Thyroid gland (tissue), 4 donors: ENCODE data around the gene ASB9. TPM values are rescaled to one million over a fixed set of nuclear protein-coding genes. Genes with fewer than 3 reads are reported as not detected.

ENCODE experiments used
- DNase-seq, 2 donors: peaks; one replicate each; pipeline ENCODE4 v3.0.0-alpha.2; 2019
- H3K27ac ChIP-seq, 3 donors: fragments of 200-600 bp; sonication (generic); 1 replicate in 2 of 3; 2 replicates in 1 of 3; pipeline ENCODE4 v1.5.1; 2016 to 2019; ENCODE audit warnings: mild to moderate bottlenecking in 1 of 3, moderate library complexity in 1 of 3
- H3K27me3 ChIP-seq: fragments of 200-600 bp; sonication (generic); one replicate; pipeline ENCODE4 v1.5.1; 2019
- H3K36me3 ChIP-seq, 2 donors: fragments of 200-600 bp; sonication (generic); one replicate each; pipeline ENCODE4 v1.5.1; 2016 to 2019
- H3K4me1 ChIP-seq, 2 donors: fragments of 200-600 bp; sonication (generic); one replicate each; pipeline ENCODE4 v1.5.1; 2017 to 2019
- H3K4me3 ChIP-seq, 3 donors: fragments of 200-600 bp; sonication (generic); replicated peaks in 1 of 3; 1 replicate in 2 of 3; 2 replicates in 1 of 3; pipeline ENCODE4 v1.5.1; 2016; ENCODE audit warnings: mild to moderate bottlenecking in 1 of 3
- H3K9me3 ChIP-seq: fragments of 200-600 bp; sonication (generic); one replicate; pipeline ENCODE4 v1.5.1; 2017
- POLR2A ChIP-seq, 2 donors: fragments of 450-650 bp; IDR thresholded peaks; one replicate each; pipeline ENCODE4 v1.6.1; 2017; ENCODE audit warnings: antibody characterized with exemption in 2 of 2, mild to moderate bottlenecking in 2 of 2, moderate library complexity in 1 of 2
- WGBS, 2 donors: methylation state at CpG; one replicate each; pipeline ENCODE4 v1.1.5; 2017; 5-methylcytosine and 5-hydroxymethylcytosine counted together
- intact Hi-C: fragments of 100-400 bp; cut with DNase I; formaldehyde crosslinking; loops from one replicate; pipeline ENCODE4 v1.15.1; 2023
- total RNA-seq, 4 donors: library from RNA; depleted of rRNA; stranded (reverse); fragments of >200 nt; gene quantifications; one replicate each; pipeline ENCODE4 v1.2.3, GENCODE V29; 2016
- TF ChIP-seq, protein P1 (sequence below), 6 experiments: fragments of 200-600 bp in 3 of 6; fragments of 450-650 bp in 3 of 6; sonication (generic) in 3 of 6; IDR thresholded peaks; one replicate each; pipeline ENCODE4 v1.5.1; 2016 to 2019; ENCODE audit warnings: antibody characterized with exemption in 6 of 6, mild to moderate bottlenecking in 2 of 6, inconsistent platforms in 1 of 6, moderate library complexity in 1 of 6

Gene ASB9
- total RNA-seq, 4 donors from 2014 or later: 1.4 to 3.0 (median 2.2) TPM

GRCh38 chrX:15216280-15216679, 53.6 kb downstream of the ASB9 start:
- WGBS, 2 donors: 83 to 88% methylated on average over 1 of the region's 1 CpG
- H3K9me3 ChIP-seq: no peaks in the 10 kb centered on the region
- no peaks in the 10 kb centered on the region for H3K4me1 ChIP-seq
- H3K27ac ChIP-seq: no peak overlapping the region
- TF ChIP-seq, protein P1, sequence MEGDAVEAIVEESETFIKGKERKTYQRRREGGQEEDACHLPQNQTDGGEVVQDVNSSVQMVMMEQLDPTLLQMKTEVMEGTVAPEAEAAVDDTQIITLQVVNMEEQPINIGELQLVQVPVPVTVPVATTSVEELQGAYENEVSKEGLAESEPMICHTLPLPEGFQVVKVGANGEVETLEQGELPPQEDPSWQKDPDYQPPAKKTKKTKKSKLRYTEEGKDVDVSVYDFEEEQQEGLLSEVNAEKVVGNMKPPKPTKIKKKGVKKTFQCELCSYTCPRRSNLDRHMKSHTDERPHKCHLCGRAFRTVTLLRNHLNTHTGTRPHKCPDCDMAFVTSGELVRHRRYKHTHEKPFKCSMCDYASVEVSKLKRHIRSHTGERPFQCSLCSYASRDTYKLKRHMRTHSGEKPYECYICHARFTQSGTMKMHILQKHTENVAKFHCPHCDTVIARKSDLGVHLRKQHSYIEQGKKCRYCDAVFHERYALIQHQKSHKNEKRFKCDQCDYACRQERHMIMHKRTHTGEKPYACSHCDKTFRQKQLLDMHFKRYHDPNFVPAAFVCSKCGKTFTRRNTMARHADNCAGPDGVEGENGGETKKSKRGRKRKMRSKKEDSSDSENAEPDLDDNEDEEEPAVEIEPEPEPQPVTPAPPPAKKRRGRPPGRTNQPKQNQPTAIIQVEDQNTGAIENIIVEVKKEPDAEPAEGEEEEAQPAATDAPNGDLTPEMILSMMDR (IDR thresholded peaks at IDR 0.05): no peak
- no peak for TF ChIP-seq POLR2A (IDR thresholded peaks at IDR 0.05)
- intact Hi-C loops: no loop called here
- DNase-seq: no peak
- no peaks in the 10 kb centered on the region for H3K36me3 ChIP-seq
- H3K27me3 ChIP-seq: no peaks in the 10 kb centered on the region
- no peak overlapping the region for H3K4me3 ChIP-seq

DNA sequence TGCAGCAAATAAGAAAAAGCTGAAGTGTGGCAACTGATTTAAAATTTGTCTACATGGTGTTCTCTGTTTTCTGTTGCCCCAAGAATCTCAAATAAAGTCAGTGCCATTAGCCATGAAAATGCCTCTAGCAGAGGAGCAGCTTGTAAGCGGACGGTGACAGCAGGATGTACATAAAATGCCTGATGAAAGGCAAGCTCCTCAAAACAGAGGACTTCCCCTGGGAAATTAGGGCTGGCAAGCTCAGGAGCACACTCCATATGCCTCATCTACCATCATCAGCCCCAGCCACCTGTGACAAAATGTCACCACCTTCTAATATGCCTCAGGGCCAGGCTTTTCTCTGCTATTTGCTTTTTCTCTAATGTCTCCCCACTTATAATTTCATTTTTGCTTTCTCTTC, 54.5 kb downstream of the ASB9 start:
- Histone ChIP-seq H3K27me3 (no peaks in the 10 kb centered on the region), H3K27ac (no peak overlapping the region), H3K4me1 (no peaks in the 10 kb centered on the region), H3K36me3 (no peaks in the 10 kb centered on the region), H3K9me3 (no peaks in the 10 kb centered on the region), H3K4me3 (no peak overlapping the region)
- no peak for DNase-seq
- intact Hi-C loops: no loop called here
- 86 to 100% methylated on average over 2 of the region's 2 CpGs for WGBS, 2 donors
- TF ChIP-seq, protein P1 (IDR thresholded peaks at IDR 0.05): no peak
- no peak for TF ChIP-seq POLR2A (IDR thresholded peaks at IDR 0.05)

GRCh38 chrX:15214588-15214987, 55.3 kb downstream of the ASB9 start:
- no peaks in the 10 kb centered on the region for H3K4me1 ChIP-seq
- TF ChIP-seq, protein P1 (IDR thresholded peaks at IDR 0.05): no peak
- TF ChIP-seq POLR2A (IDR thresholded peaks at IDR 0.05): no peak
- H3K36me3 ChIP-seq: no peaks in the 10 kb centered on the region
- H3K4me3 ChIP-seq: no peak overlapping the region
- WGBS, 2 donors: 71 to 76% methylated on average over 1 of the region's 1 CpG
- no peak for DNase-seq
- no peak overlapping the region for H3K27ac ChIP-seq
- intact Hi-C loops: no loop called here
- H3K27me3 ChIP-seq: no peaks in the 10 kb centered on the region
- no peaks in the 10 kb centered on the region for H3K9me3 ChIP-seq

- no peak overlapping the region for H3K27ac ChIP-seq
- DNase-seq: no peak
- intact Hi-C loops: no loop called here
These were observed 60.8 kb downstream of the ASB9 start for GRCh38 chrX:15209096-15209495.

DNA sequence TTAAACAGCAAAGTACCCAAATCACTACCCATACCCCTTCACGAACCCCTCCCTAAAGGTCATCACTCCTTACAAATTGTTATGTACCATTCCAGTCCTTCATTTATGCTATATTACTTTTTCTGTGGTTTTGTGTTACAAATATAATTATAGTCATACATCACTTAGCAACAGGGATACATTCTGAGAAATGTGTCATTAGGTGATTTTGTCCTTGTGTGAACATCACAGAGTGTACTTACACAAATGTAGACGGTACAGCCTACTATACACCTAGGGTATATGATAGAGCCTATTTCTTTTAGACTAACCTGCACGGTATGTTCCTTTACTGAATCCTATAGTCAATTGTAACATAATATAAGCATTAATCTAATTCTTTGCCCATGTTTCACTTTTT, 61.9 kb downstream of the ASB9 start:
- TF ChIP-seq, protein P1 (IDR thresholded peaks at IDR 0.05): no peak
- no peak for TF ChIP-seq POLR2A (IDR thresholded peaks at IDR 0.05)
- Histone ChIP-seq H3K27me3 (no peaks in the 10 kb centered on the region), H3K9me3 (no peaks in the 10 kb centered on the region), H3K4me3 (no peak overlapping the region), H3K4me1 (peaks cover 11 to 14% of the 10 kb centered on the region in 2 donors), H3K36me3 (no peaks in the 10 kb centered on the region), H3K27ac (no peak overlapping the region)
- intact Hi-C loops: no loop called here
- DNase-seq: no peak
- WGBS, 2 donors: 88 to 91% methylated on average over 3 of the region's 3 CpGs

More at GRCh38 chrX:15209096-15209495, 60.8 kb downstream of the ASB9 start:
- H3K9me3 ChIP-seq: no peaks in the 10 kb centered on the region
- no peaks in the 10 kb centered on the region for H3K27me3 ChIP-seq
- H3K4me1 ChIP-seq: peaks cover 2 to 6% of the 10 kb centered on the region in 2 donors
- no peaks in the 10 kb centered on the region for H3K36me3 ChIP-seq
- no peak overlapping the region for H3K4me3 ChIP-seq
- WGBS, 2 donors: 94% methylated on average over 3 of the region's 3 CpGs
- TF ChIP-seq POLR2A (IDR thresholded peaks at IDR 0.05): no peak
- TF ChIP-seq, protein P1 (IDR thresholded peaks at IDR 0.05): no peak
